Measurements from ENCODE around the gene LRRC4C. TPM values are rescaled to one million over a fixed set of nuclear protein-coding genes. Genes with fewer than 3 reads are reported as not detected.

The LRRC4C gene
- total RNA-seq, 1 experiment from 2014 or later: 0.15 TPM

DNA sequence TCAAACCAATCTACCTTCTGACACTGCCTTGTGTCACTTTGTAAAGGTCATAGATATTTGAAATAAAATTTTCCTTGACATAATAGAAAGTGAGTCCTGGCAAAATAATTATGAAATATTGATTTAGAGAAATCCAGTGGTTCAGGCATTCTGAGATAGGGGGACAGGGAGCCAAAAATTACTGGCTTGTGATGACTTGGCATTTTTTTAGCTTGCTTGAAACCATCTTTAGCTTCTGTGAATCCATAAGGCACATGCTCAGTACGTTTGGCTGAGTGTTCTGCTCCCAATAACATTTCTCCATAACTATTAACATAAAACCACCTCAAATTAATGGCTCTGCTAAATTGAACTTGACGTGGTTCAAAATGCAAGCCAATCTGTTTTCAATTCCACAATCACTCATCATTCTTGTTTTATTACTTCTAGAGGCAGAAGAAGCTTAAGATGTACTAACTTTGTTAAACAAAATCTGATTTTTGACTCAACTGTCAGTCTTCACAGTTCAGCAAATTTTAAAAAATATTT is 209.0 kb downstream of the LRRC4C start:
- CTCF ChIA-PET: no interaction called here
- DNase-seq (ENCODE audit: low read depth, low spot score) (no peak), ATAC-seq (no peak)
- no peak overlapping the region for H3K27ac ChIP-seq (ENCODE audit: low read length)
- no TSS peak for BruUV-seq (replicated peaks)
- TF ChIP-seq, protein P1, sequence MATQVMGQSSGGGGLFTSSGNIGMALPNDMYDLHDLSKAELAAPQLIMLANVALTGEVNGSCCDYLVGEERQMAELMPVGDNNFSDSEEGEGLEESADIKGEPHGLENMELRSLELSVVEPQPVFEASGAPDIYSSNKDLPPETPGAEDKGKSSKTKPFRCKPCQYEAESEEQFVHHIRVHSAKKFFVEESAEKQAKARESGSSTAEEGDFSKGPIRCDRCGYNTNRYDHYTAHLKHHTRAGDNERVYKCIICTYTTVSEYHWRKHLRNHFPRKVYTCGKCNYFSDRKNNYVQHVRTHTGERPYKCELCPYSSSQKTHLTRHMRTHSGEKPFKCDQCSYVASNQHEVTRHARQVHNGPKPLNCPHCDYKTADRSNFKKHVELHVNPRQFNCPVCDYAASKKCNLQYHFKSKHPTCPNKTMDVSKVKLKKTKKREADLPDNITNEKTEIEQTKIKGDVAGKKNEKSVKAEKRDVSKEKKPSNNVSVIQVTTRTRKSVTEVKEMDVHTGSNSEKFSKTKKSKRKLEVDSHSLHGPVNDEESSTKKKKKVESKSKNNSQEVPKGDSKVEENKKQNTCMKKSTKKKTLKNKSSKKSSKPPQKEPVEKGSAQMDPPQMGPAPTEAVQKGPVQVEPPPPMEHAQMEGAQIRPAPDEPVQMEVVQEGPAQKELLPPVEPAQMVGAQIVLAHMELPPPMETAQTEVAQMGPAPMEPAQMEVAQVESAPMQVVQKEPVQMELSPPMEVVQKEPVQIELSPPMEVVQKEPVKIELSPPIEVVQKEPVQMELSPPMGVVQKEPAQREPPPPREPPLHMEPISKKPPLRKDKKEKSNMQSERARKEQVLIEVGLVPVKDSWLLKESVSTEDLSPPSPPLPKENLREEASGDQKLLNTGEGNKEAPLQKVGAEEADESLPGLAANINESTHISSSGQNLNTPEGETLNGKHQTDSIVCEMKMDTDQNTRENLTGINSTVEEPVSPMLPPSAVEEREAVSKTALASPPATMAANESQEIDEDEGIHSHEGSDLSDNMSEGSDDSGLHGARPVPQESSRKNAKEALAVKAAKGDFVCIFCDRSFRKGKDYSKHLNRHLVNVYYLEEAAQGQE (IDR thresholded peaks at IDR 0.05; ENCODE audit: insufficient read depth in 1 of 2, low read depth in 2 of 2, low read length in 1 of 2): no peak
- TF ChIP-seq POLR2AphosphoS5 (IDR thresholded peaks at IDR 0.05; ENCODE audit: low read depth, low read length) (no peak), CTCF (IDR thresholded peaks at IDR 0.05) (no peak), TCF7L2 (IDR thresholded peaks at IDR 0.05; ENCODE audit: low read depth, low read length) (no peak), SIN3A (IDR thresholded peaks at IDR 0.05; ENCODE audit: borderline replicate concordance, insufficient read depth, low read depth, low read length) (no peak)
- POLR2A ChIA-PET: no interaction called here
- H3K36me3 ChIP-seq (ENCODE audit: control insufficient read depth, insufficient read depth, low read length): no peaks in the 10 kb centered on the region
- no peaks in the 10 kb centered on the region for H3K4me1 ChIP-seq (ENCODE audit: control insufficient read depth, insufficient read depth, low read length)
- in situ Hi-C loops (cut with HindIII; ENCODE audit: low pct_unique_long_range_greater_than_20kb, low sequenced_read_pairs) (no loop called here), intact Hi-C loops (cut with micrococcal nuclease; ENCODE audit: unreplicated experiment) (no loop called here)
- no peak overlapping the region for H3K4me3 ChIP-seq (ENCODE audit: low read depth in 2 of 2, low read length in 2 of 2)
- no peaks in the 10 kb centered on the region; the same call in 1 of the 2 replicates for H3K27me3 ChIP-seq (ENCODE audit: control insufficient read depth, insufficient read depth, low read length)
- H3K9me3 ChIP-seq (ENCODE audit: control insufficient read depth, insufficient read depth, low read depth, low read length): no peaks in the 10 kb centered on the region

DNA sequence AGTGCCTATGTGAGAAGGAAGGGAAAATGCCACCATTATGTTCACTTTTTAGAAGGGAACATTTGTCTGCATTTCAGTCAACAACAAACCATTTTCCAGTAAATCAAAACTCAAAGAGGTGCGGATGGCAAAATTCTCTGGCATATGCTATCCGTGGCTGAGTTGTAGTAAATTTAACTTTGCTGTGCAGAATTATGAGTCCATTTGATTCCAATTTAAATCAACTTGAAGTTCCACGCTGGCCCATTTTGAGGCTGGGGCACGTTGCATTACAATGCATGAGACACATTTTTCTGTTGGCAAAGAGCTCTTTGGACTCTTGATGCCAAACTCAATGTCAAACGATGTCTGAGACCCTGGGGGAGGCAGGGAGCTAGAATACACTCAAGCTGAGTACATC is 211.8 kb downstream of the LRRC4C start:
- Histone ChIP-seq H3K36me3 (ENCODE audit: control insufficient read depth, insufficient read depth, low read length) (no peaks in the 10 kb centered on the region), H3K9me3 (ENCODE audit: control insufficient read depth, insufficient read depth, low read depth, low read length) (no peaks in the 10 kb centered on the region), H3K27me3 (ENCODE audit: control insufficient read depth, insufficient read depth, low read length) (no peaks in the 10 kb centered on the region; the same call in 1 of the 2 replicates), H3K4me3 (ENCODE audit: low read depth in 2 of 2, low read length in 2 of 2) (no peak overlapping the region), H3K27ac (ENCODE audit: low read length) (no peak overlapping the region), H3K4me1 (ENCODE audit: control insufficient read depth, insufficient read depth, low read length) (no peaks in the 10 kb centered on the region)
- no peak for TF ChIP-seq CTCF (IDR thresholded peaks at IDR 0.05)
- no peak for TF ChIP-seq TCF7L2 (IDR thresholded peaks at IDR 0.05; ENCODE audit: low read depth, low read length)
- no peak for TF ChIP-seq POLR2AphosphoS5 (IDR thresholded peaks at IDR 0.05; ENCODE audit: low read depth, low read length)
- TF ChIP-seq, protein P1 (IDR thresholded peaks at IDR 0.05; ENCODE audit: insufficient read depth in 1 of 2, low read depth in 2 of 2, low read length in 1 of 2): no peak
- TF ChIP-seq SIN3A (IDR thresholded peaks at IDR 0.05; ENCODE audit: borderline replicate concordance, insufficient read depth, low read depth, low read length): no peak
- intact Hi-C loops (cut with micrococcal nuclease; ENCODE audit: unreplicated experiment): no loop called here
- ATAC-seq (no peak), DNase-seq (ENCODE audit: low read depth, low spot score) (no peak)
- BruUV-seq (replicated peaks): no TSS peak
- CTCF ChIA-PET: no interaction called here
- in situ Hi-C loops (cut with HindIII; ENCODE audit: low pct_unique_long_range_greater_than_20kb, low sequenced_read_pairs): no loop called here
- POLR2A ChIA-PET: interaction anchor here (0.6 kb wide), 1 partner anchor 1212 kb away, joined by 5 read pairs; no protein-coding TSS in a partner anchor

All from Panc1 (cell line).